Uterus (tissue), 4 donors: ENCODE results near the gene SIPA1L3. TPM values are rescaled to one million over a fixed set of nuclear protein-coding genes. Genes with fewer than 3 reads are reported as not detected.

Experiments
- DNase-seq, 2 donors: peaks; one replicate each; pipeline ENCODE4 v3.0.0-alpha.2; 2019 to 2020
- H3K27ac ChIP-seq, 2 donors: fragments of 200-600 bp; sonication (generic); 1 replicate in 1 of 2; 2 replicates in 1 of 2; pipeline ENCODE4 v1.5.1; 2016 to 2018
- H3K27me3 ChIP-seq, 2 donors: fragments of 200-600 bp; sonication (generic); one replicate each; pipeline ENCODE4 v1.5.1; 2018 to 2019; ENCODE audit warnings: control low read depth in 1 of 2
- H3K36me3 ChIP-seq, 2 donors: fragments of 200-600 bp; sonication (generic); one replicate each; pipeline ENCODE4 v1.5.1; 2019; ENCODE audit warnings: control low read depth in 1 of 2
- H3K4me1 ChIP-seq, 2 donors: fragments of 200-600 bp; sonication (generic); one replicate each; pipeline ENCODE4 v1.5.1; 2018 to 2019; ENCODE audit warnings: control low read depth in 1 of 2
- H3K4me3 ChIP-seq, 2 donors: fragments of 200-600 bp; sonication (generic); 1 replicate in 1 of 2; 2 replicates in 1 of 2; pipeline ENCODE4 v1.5.1; 2018 to 2019; ENCODE audit warnings: mild to moderate bottlenecking in 1 of 2
- H3K9me3 ChIP-seq, 2 donors: fragments of 200-600 bp; sonication (generic); one replicate each; pipeline ENCODE4 v1.5.1; 2019; ENCODE audit warnings: control low read depth in 1 of 2
- CTCF ChIP-seq, 4 experiments: fragments of 200-600 bp in 2 of 4; fragments of 450-650 bp in 2 of 4; sonication (generic) in 2 of 4; IDR thresholded peaks; one replicate each; pipeline ENCODE4 v1.5.1; 2016 to 2019; ENCODE audit warnings: antibody characterized with exemption in 4 of 4, mild to moderate bottlenecking in 2 of 4, moderate library complexity in 1 of 4
- POLR2A ChIP-seq, 2 donors: fragments of 450-650 bp; IDR thresholded peaks; one replicate each; pipeline ENCODE4 v1.6.1; 2016; ENCODE audit warnings: antibody characterized with exemption in 2 of 2, mild to moderate bottlenecking in 1 of 2, moderate library complexity in 1 of 2
- intact Hi-C: fragments of 100-400 bp; cut with DNase I; formaldehyde crosslinking; loops from one replicate; pipeline ENCODE4 v1.15.1; 2023; ENCODE audit warnings: low total_unique reads
- total RNA-seq, 4 donors: library from RNA; depleted of rRNA in 3 of 4; stranded (reverse); fragments of >200 nt in 3 of 4; gene quantifications; one replicate each; pipeline versions ENCODE4 v1.1.0 to v1.2.4, GENCODE V29; 2014 to 2023
- donor health status: DM: yes; HTN: yes; CAD: no.

Gene SIPA1L3
- total RNA-seq, 4 donors from 2014 or later: 11.5 to 41.8 (median 21.5) TPM

DNA sequence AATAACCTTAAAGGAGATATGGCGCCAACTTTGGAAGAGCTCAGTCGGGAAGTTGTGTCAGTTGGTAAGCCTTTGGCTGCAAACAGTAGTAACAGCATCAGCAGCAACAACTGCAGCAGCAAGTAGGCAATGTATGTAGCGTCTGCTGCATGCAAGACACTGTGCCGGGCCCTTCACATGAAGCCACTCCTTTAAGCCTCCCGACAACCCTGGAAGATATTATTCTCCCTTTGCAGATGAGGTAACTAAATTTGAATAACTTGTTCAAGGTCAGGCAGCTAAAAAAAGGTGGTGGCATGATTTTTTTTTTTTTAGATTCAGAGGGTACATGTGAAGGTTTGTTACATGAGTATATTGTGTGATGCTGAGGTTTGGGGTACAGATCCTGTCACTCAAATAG, 19.7 kb downstream of the SIPA1L3 start:
- no peak for TF ChIP-seq CTCF (IDR thresholded peaks at IDR 0.05)
- TF ChIP-seq POLR2A (IDR thresholded peaks at IDR 0.05): no peak
- Histone ChIP-seq H3K9me3 (no peaks in the 10 kb centered on the region), H3K27me3 (no peaks in the 10 kb centered on the region), H3K4me1 (no peaks in the 10 kb centered on the region), H3K4me3 (no peak overlapping the region), H3K36me3 (no peaks in the 10 kb centered on the region), H3K27ac (no peak overlapping the region)
- no peak for DNase-seq
- intact Hi-C loops: no loop called here

GRCh38 chr19:37928527-37929286, 21.7 kb downstream of the SIPA1L3 start:
- no peaks in the 10 kb centered on the region for H3K4me1 ChIP-seq
- H3K9me3 ChIP-seq: no peaks in the 10 kb centered on the region
- DNase-seq: no peak
- no peak overlapping the region for H3K4me3 ChIP-seq
- TF ChIP-seq CTCF (IDR thresholded peaks at IDR 0.05) (no peak), POLR2A (IDR thresholded peaks at IDR 0.05) (no peak)
- H3K27ac ChIP-seq: no peak overlapping the region
- no peaks in the 10 kb centered on the region for H3K36me3 ChIP-seq
- intact Hi-C loops: no loop called here
- H3K27me3 ChIP-seq: no peaks in the 10 kb centered on the region

DNA sequence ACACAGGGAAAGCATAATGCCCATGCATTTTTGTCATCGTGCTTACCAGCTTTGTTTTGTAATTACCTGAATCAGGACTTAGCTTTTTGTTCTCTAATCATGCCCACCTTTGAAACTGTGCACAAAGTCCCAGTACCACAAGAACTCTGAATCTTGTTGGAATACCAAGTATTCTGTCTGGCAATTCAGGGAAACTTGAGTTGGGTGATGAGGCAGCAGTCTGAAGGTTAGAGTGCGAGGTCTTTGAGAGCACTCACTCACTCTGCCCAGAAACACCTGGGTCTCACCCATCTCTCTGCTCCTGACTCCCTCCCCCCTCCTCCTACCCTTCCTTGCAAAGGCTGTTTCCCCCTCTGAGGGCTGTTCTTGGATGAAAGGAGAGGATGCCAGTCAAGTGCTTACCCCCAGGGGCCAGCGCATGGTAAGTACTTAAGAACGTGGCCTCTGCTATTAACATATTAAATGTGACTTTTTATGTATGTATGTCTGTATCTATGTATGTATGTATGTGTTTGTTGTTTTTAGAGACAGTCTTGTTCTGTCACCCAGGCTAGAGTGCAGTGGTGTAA, 22.4 kb downstream of the SIPA1L3 start:
- Histone ChIP-seq H3K9me3 (no peaks in the 10 kb centered on the region), H3K36me3 (no peaks in the 10 kb centered on the region), H3K4me1 (no peaks in the 10 kb centered on the region), H3K27me3 (no peaks in the 10 kb centered on the region), H3K27ac (no peak overlapping the region), H3K4me3 (no peak overlapping the region)
- TF ChIP-seq CTCF (IDR thresholded peaks at IDR 0.05): no peak
- TF ChIP-seq POLR2A (IDR thresholded peaks at IDR 0.05): no peak
- no peak for DNase-seq
- intact Hi-C loops: no loop called here

DNA sequence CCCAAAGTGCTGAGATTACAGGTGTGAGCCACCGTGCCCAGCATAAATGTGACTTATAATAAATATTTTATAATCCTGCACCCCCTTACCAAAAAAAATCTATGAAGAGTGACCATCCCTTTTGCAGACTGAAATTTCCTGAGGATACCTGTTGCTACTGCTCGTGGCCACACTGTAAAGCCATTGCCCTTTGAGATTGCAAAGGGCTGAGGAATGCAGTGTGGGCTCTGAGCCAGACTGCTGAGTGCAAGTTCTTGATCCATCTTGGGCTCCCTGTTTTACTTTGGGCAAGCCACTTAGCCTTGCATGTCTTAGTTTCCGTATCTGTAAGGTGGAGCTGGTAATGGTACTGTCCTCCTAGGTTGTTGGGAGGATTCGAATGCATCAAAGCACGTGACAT, 23.4 kb downstream of the SIPA1L3 start:
- Histone ChIP-seq H3K27ac (no peak overlapping the region), H3K4me1 (no peaks in the 10 kb centered on the region), H3K27me3 (no peaks in the 10 kb centered on the region), H3K4me3 (no peak overlapping the region), H3K36me3 (no peaks in the 10 kb centered on the region), H3K9me3 (no peaks in the 10 kb centered on the region)
- no peak for DNase-seq
- intact Hi-C loops: no loop called here
- TF ChIP-seq CTCF (IDR thresholded peaks at IDR 0.05): no peak

DNA sequence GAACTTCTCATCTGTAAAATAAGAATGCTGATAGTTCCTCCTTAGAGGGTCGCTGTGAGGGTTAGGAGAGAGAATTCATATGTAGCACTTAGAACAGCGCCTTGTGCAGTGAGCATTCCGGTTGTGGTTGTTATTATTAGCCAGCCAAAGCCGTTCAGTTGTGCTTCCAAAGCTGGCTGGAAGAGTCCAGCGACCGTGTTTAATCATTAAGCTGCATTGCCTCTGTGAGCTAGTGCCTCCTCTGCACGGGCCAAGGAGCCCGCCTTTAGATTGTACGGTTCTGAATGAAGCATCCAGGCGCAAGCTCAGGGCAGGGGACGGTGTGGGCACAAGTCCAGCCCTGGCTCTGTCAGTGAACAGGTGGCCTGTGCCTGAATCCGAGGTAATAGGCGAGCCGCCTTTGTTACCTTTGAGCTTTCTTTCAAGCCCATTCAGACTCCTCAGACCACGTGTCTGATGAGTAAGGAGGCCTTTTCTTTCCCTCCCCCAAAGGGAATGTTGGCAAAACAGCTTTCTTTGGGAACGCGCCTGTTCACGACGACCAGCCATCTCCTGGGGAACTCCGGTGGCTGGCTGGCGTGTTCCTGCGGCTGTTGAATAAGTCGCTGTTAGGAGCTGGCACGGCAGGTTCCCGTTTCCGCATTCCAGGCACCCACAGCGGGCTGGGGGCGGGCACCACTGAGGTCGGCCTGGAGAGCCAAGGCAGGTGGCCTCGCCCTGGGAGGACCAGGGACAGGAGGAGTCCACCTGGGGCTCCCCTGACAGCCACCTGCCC, 25.1 kb downstream of the SIPA1L3 start:
- Histone ChIP-seq H3K9me3 (no peaks in the 10 kb centered on the region), H3K4me3 (no peak overlapping the region), H3K36me3 (no peaks in the 10 kb centered on the region), H3K4me1 (no peaks in the 10 kb centered on the region), H3K27me3 (no peaks in the 10 kb centered on the region), H3K27ac (no peak overlapping the region)
- TF ChIP-seq CTCF (IDR thresholded peaks at IDR 0.05) (no peak), POLR2A (IDR thresholded peaks at IDR 0.05) (no peak)
- intact Hi-C loops: no loop called here
- DNase-seq: peak in 1 of 2 donors; percentile 18
